ENCODE measurements around the gene CBX4. TPM values are rescaled to one million over a fixed set of nuclear protein-coding genes. Genes with fewer than 3 reads are reported as not detected.

CBX4 gene
- total RNA-seq, 1 experiment from 2014 or later = 6.2 TPM

DNA sequence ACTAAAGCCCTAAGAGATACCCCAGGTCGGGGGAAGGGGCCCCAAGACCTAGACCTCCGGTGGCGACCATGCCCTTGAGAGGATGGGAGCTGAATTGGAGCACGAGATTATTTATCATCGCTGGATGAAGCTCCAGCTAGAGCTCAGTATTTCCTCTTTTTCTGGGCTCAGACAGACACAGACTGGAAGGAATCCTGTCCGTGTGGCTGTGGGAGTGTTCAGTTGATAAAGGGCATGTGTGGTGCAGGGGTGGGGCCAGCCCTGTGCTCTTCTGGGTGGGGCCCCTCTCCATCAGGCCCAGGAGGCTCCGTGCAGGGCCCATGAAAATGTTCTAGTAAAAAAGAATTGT lies 6.3 kb upstream of the CBX4 start:
- WGBS (ENCODE audit: extremely low coverage, insufficient read length, low lambda C conversion rate) = no CpG with 5 or more reads among the region's 7 CpGs
- Histone ChIP-seq H3K79me2 (ENCODE audit: insufficient read depth, low read length) (no peaks in the 10 kb centered on the region), H2BK15ac (ENCODE audit: low read depth, low read length) (no peak overlapping the region), H2BK5ac (ENCODE audit: insufficient read length, low read length) (no peak overlapping the region), H4K8ac (replicated peaks; ENCODE audit: insufficient read length, low read depth, low read length) (no peak overlapping the region), H2AK5ac (ENCODE audit: insufficient read length, low read length) (no peak overlapping the region), H3K56ac (ENCODE audit: insufficient read length, low read depth, low read length) (no peak overlapping the region), H3K14ac (ENCODE audit: insufficient read depth, low read length) (no peak overlapping the region), H3K9me3 (ENCODE audit: control insufficient read depth, low read depth, low read length) (no peaks in the 10 kb centered on the region), H4K5ac (ENCODE audit: insufficient read length, low read depth, low read length) (no peak overlapping the region), H3K79me1 (ENCODE audit: insufficient read depth, low read depth, low read length, poor library complexity, severe bottlenecking) (no peaks in the 10 kb centered on the region), H3K9ac (ENCODE audit: extremely low read depth, insufficient read length, low read length) (no peak overlapping the region), H2BK12ac (ENCODE audit: insufficient read length, low read depth, low read length) (no peak overlapping the region), H3K4me2 (ENCODE audit: insufficient read depth, insufficient read length, low read length) (no peak overlapping the region), H3K23ac (ENCODE audit: insufficient read length, low read depth, low read length) (no peak overlapping the region), H3T11ph (ENCODE audit: low read length) (no peak overlapping the region), H3K27me3 (ENCODE audit: insufficient read depth, low read length) (peaks cover 50% of the 10 kb centered on the region), H4K91ac (ENCODE audit: insufficient read length, low read depth, low read length) (no peak overlapping the region), H2AFZ (ENCODE audit: low read length) (no peak overlapping the region), H3K4ac (ENCODE audit: low read depth, low read length) (no peak overlapping the region), H3K27ac (ENCODE audit: insufficient read length, low read depth, low read length) (no peak overlapping the region), H2BK120ac (ENCODE audit: low read depth, low read length, poor library complexity, severe bottlenecking) (no peak overlapping the region), H2BK20ac (ENCODE audit: low read depth, low read length, poor library complexity, severe bottlenecking) (no peak overlapping the region), H3K4me1 (ENCODE audit: insufficient read depth, low read length) (no peaks in the 10 kb centered on the region), H3K18ac (ENCODE audit: insufficient read length, low read depth, low read length) (no peak overlapping the region), H3K23me2 (ENCODE audit: insufficient read length, low read depth, low read length, poor library complexity, severe bottlenecking) (peaks cover 18% of the 10 kb centered on the region), H4K20me1 (ENCODE audit: control insufficient read depth, insufficient read depth, insufficient read length) (no peaks in the 10 kb centered on the region)
- Mint-ChIP-seq H3K9me3 (peaks cover 0 to 2% of the 10 kb centered on the region in 2 experiments; a peak in 1 of 5 replicates), H3K4me1 (peaks cover 17 to 25% of the 10 kb centered on the region in 2 experiments), H3K36me3 (ENCODE audit: insufficient read depth in 1 of 3, low read depth in 3 of 3) (no peaks in the 10 kb centered on the region), H3K27me3 (ENCODE audit: low read depth) (peaks cover 96% of the 10 kb centered on the region), H3K4me3 (peak overlapping the region in 1 of 2 experiments; percentile 73; a peak in 1 of 5 replicates), H3K27ac (no peak overlapping the region)
- no peak for DNase-seq
- TF ChIP-seq, protein P1, sequence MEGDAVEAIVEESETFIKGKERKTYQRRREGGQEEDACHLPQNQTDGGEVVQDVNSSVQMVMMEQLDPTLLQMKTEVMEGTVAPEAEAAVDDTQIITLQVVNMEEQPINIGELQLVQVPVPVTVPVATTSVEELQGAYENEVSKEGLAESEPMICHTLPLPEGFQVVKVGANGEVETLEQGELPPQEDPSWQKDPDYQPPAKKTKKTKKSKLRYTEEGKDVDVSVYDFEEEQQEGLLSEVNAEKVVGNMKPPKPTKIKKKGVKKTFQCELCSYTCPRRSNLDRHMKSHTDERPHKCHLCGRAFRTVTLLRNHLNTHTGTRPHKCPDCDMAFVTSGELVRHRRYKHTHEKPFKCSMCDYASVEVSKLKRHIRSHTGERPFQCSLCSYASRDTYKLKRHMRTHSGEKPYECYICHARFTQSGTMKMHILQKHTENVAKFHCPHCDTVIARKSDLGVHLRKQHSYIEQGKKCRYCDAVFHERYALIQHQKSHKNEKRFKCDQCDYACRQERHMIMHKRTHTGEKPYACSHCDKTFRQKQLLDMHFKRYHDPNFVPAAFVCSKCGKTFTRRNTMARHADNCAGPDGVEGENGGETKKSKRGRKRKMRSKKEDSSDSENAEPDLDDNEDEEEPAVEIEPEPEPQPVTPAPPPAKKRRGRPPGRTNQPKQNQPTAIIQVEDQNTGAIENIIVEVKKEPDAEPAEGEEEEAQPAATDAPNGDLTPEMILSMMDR (conservative IDR thresholded peaks at IDR 0.05) = no peak

Measured in H9 (cell line).